H9 (cell line): ENCODE data around the gene ANKFY1. TPM values are rescaled to one million over a fixed set of nuclear protein-coding genes. Genes with fewer than 3 reads are reported as not detected.

Experiments
- DNase-seq: peaks from one replicate; pipeline ENCODE4 v3.0.0-alpha.2; 2017
- H2AFZ ChIP-seq: one replicate; pipeline ENCODE4 v1.6.1; 2013; ENCODE audit warnings: mild to moderate bottlenecking, low read length, control low read depth, moderate library complexity
- H2AK5ac ChIP-seq: 2 replicates; pipeline ENCODE4 v1.6.1; 2013; ENCODE audit warnings: low read length, control low read depth, mixed read lengths; ENCODE audit not compliant: insufficient read length
- H2BK120ac ChIP-seq: one replicate; pipeline ENCODE4 v1.6.1; 2013; ENCODE audit warnings: low read depth, mild to moderate bottlenecking, low read length, control low read depth, inconsistent platforms; ENCODE audit not compliant: poor library complexity, severe bottlenecking
- H2BK12ac ChIP-seq: 2 replicates; pipeline ENCODE4 v1.6.1; 2013; ENCODE audit warnings: low read length, control low read depth, mixed read lengths, low read depth; ENCODE audit not compliant: insufficient read length
- H2BK15ac ChIP-seq: 2 replicates; pipeline ENCODE4 v1.6.1; 2013; ENCODE audit warnings: low read depth, low read length, control low read depth
- H2BK20ac ChIP-seq: one replicate; pipeline ENCODE4 v1.6.1; 2013; ENCODE audit warnings: low read depth, mild to moderate bottlenecking, low read length, control low read depth, inconsistent platforms; ENCODE audit not compliant: poor library complexity, severe bottlenecking
- H2BK5ac ChIP-seq: 2 replicates; pipeline ENCODE4 v1.6.1; 2013; ENCODE audit warnings: low read length, control low read depth, mixed read lengths; ENCODE audit not compliant: insufficient read length
- H3K14ac ChIP-seq: 2 replicates; pipeline ENCODE4 v1.6.1; 2013; ENCODE audit warnings: low read length, control low read depth; ENCODE audit not compliant: insufficient read depth
- H3K18ac ChIP-seq: 2 replicates; pipeline ENCODE4 v1.6.1; 2013; ENCODE audit warnings: low read depth, mild to moderate bottlenecking, mixed read lengths, low read length, control low read depth; ENCODE audit not compliant: insufficient read length
- H3K23ac ChIP-seq: 2 replicates; pipeline ENCODE4 v1.6.1; 2013; ENCODE audit warnings: low read length, control low read depth, mixed read lengths, low read depth; ENCODE audit not compliant: insufficient read length
- H3K23me2 ChIP-seq: 2 replicates; pipeline ENCODE4 v1.6.1; 2013; ENCODE audit warnings: low read depth, mild to moderate bottlenecking, mixed read lengths, low read length, control low read depth; ENCODE audit not compliant: insufficient read length, poor library complexity, severe bottlenecking
- H3K27ac ChIP-seq: 2 replicates; pipeline ENCODE4 v1.5.1; 2013; ENCODE audit warnings: low read length, control low read depth, mixed read lengths, low read depth; ENCODE audit not compliant: insufficient read length
- H3K27me3 ChIP-seq: 2 replicates; pipeline ENCODE4 v1.6.1; 2013; ENCODE audit warnings: low read length, control low read depth, inconsistent platforms; ENCODE audit not compliant: insufficient read depth
- H3K4ac ChIP-seq: 2 replicates; pipeline ENCODE4 v1.6.1; 2013; ENCODE audit warnings: low read depth, mild to moderate bottlenecking, control low read depth, inconsistent platforms, low read length, moderate library complexity
- H3K4me1 ChIP-seq: 2 replicates; pipeline ENCODE4 v1.6.1; 2013; ENCODE audit warnings: low read length, control low read depth, inconsistent platforms; ENCODE audit not compliant: insufficient read depth
- H3K4me2 ChIP-seq: 2 replicates; pipeline ENCODE4 v1.6.1; 2013; ENCODE audit warnings: low read length, control low read depth, mixed read lengths; ENCODE audit not compliant: insufficient read length, insufficient read depth
- H3K56ac ChIP-seq: 2 replicates; pipeline ENCODE4 v1.6.1; 2013; ENCODE audit warnings: low read depth, mild to moderate bottlenecking, mixed read lengths, low read length, control low read depth; ENCODE audit not compliant: insufficient read length
- H3K79me1 ChIP-seq: 2 replicates; pipeline ENCODE4 v1.6.1; 2013; ENCODE audit warnings: low read depth, mild to moderate bottlenecking, moderate library complexity, low read length, control low read depth, inconsistent platforms; ENCODE audit not compliant: insufficient read depth, poor library complexity, severe bottlenecking
- H3K79me2 ChIP-seq: 2 replicates; pipeline ENCODE4 v1.6.1; 2013; ENCODE audit warnings: low read length, control low read depth, inconsistent platforms; ENCODE audit not compliant: insufficient read depth
- H3K9ac ChIP-seq: 2 replicates; pipeline ENCODE4 v1.6.1; 2013; ENCODE audit warnings: low read length, control low read depth, mixed read lengths; ENCODE audit not compliant: insufficient read length; ENCODE audit errors: extremely low read depth
- H3K9me3 ChIP-seq: one replicate; pipeline ENCODE4 v1.6.1; 2013; ENCODE audit warnings: low read depth, low read length, inconsistent platforms; ENCODE audit not compliant: control insufficient read depth
- H3T11ph ChIP-seq: one replicate; pipeline ENCODE4 v1.6.1; 2013; ENCODE audit warnings: mild to moderate bottlenecking, low read length, control low read depth, inconsistent platforms
- H4K20me1 ChIP-seq: one replicate; pipeline ENCODE4 v1.6.1; 2013; ENCODE audit not compliant: control insufficient read depth, insufficient read length, insufficient read depth
- H4K5ac ChIP-seq: 2 replicates; pipeline ENCODE4 v1.6.1; 2013; ENCODE audit warnings: low read depth, mild to moderate bottlenecking, mixed read lengths, low read length, control low read depth; ENCODE audit not compliant: insufficient read length
- H4K8ac ChIP-seq: replicated peaks from 2 replicates; pipeline ENCODE4 v1.6.1; 2013; ENCODE audit warnings: low read length, control low read depth, mixed read lengths, low read depth; ENCODE audit not compliant: insufficient read length
- H4K91ac ChIP-seq: 2 replicates; pipeline ENCODE4 v1.6.1; 2013; ENCODE audit warnings: low read depth, mild to moderate bottlenecking, moderate library complexity, mixed read lengths, low read length, control low read depth; ENCODE audit not compliant: insufficient read length
- H3K27ac Mint-ChIP-seq, 3 experiments: 2 replicates in 2 of 3; 3 replicates in 1 of 3; pipeline ENCODE4 v1.8.0; 2020 to 2021; ENCODE audit warnings: mixed read lengths in 3 of 3, mild to moderate bottlenecking in 1 of 3, moderate library complexity in 1 of 3
- H3K27me3 Mint-ChIP-seq: 2 replicates; pipeline ENCODE4 v1.8.0; 2021; ENCODE audit warnings: low read depth, mild to moderate bottlenecking, moderate library complexity, mixed read lengths
- H3K36me3 Mint-ChIP-seq, 3 experiments: 2 replicates in 2 of 3; 3 replicates in 1 of 3; pipeline ENCODE4 v1.8.0; 2020 to 2021; ENCODE audit warnings: low read depth in 3 of 3, mixed read lengths in 3 of 3; ENCODE audit not compliant: insufficient read depth in 1 of 3
- H3K4me1 Mint-ChIP-seq, 2 experiments: 2 replicates each; pipeline ENCODE4 v1.8.0; 2020; ENCODE audit warnings: mixed read lengths in 2 of 2
- H3K4me3 Mint-ChIP-seq, 2 experiments: 2 replicates in 1 of 2; 3 replicates in 1 of 2; pipeline ENCODE4 v1.8.0; 2020 to 2021; ENCODE audit warnings: mild to moderate bottlenecking in 2 of 2, mixed read lengths in 2 of 2, moderate library complexity in 1 of 2
- H3K9me3 Mint-ChIP-seq, 2 experiments: 2 replicates in 1 of 2; 3 replicates in 1 of 2; pipeline ENCODE4 v1.8.0; 2020; ENCODE audit warnings: mild to moderate bottlenecking in 2 of 2, mixed read lengths in 2 of 2, moderate library complexity in 1 of 2
- CTCF ChIP-seq: fragments of 200-600 bp; sonication (generic); conservative IDR thresholded peaks from 3 replicates; pipeline ENCODE4 v1.8.0; 2021; ENCODE audit warnings: antibody characterized with exemption, mild to moderate bottlenecking
- WGBS: extraction: QIAGEN DNeasy Blood & Tissue Kit; methylation state at CpG from one replicate; pipeline ENCODE4 v1.1.7; 2013; ENCODE audit warnings: missing lambda C conversion rate, low lambda C conversion rate, mixed read lengths; ENCODE audit not compliant: insufficient read length; ENCODE audit errors: extremely low coverage; 5-methylcytosine and 5-hydroxymethylcytosine counted together
- total RNA-seq: library from RNA; stranded (reverse); gene quantifications from 2 replicates; pipeline ENCODE4 v1.2.1, GENCODE V29; 2021

The ANKFY1 gene
- total RNA-seq, 1 experiment from 2014 or later: 51.9 TPM

- no peak for TF ChIP-seq CTCF
- H3K27me3 ChIP-seq: no peaks in the 10 kb centered on the region
Observed at GRCh38 chr17:4159761-4160160, 104.0 kb downstream of the ANKFY1 start.

More at GRCh38 chr17:4159761-4160160, 104.0 kb downstream of the ANKFY1 start:
- Mint-ChIP-seq H3K36me3 (peaks cover 0 to 10% (median 7%) of the 10 kb centered on the region in 3 experiments; a peak in 5 of 7 replicates), H3K27me3 (peaks cover 2% of the 10 kb centered on the region; the same call in 1 of the 2 replicates), H3K4me1 (peaks cover 18 to 26% of the 10 kb centered on the region in 2 experiments), H3K4me3 (no peak overlapping the region), H3K27ac (peak overlapping the region in 2 of 3 experiments; percentile 60 to 81; a peak in 2 of 7 replicates), H3K9me3 (no peaks in the 10 kb centered on the region)
- no peak for DNase-seq
- no CpG with 5 or more reads among the region's 15 CpGs for WGBS
- Histone ChIP-seq H3K27ac (no peak overlapping the region), H2BK120ac (no peak overlapping the region), H2BK12ac (no peak overlapping the region), H3T11ph (no peak overlapping the region), H3K56ac (no peak overlapping the region), H3K79me1 (no peaks in the 10 kb centered on the region), H3K23ac (no peak overlapping the region), H2BK20ac (no peak overlapping the region), H4K5ac (no peak overlapping the region), H4K20me1 (no peaks in the 10 kb centered on the region), H4K91ac (no peak overlapping the region), H3K18ac (no peak overlapping the region), H3K14ac (no peak overlapping the region), H3K4me1 (no peaks in the 10 kb centered on the region), H3K79me2 (no peaks in the 10 kb centered on the region), H2BK15ac (no peak overlapping the region), H2BK5ac (no peak overlapping the region), H3K23me2 (no peaks in the 10 kb centered on the region), H2AFZ (no peak overlapping the region), H3K4me2 (no peak overlapping the region), H3K4ac (no peak overlapping the region), H4K8ac (no peak overlapping the region), H2AK5ac (no peak overlapping the region), H3K9me3 (no peaks in the 10 kb centered on the region), H3K9ac (no peak overlapping the region)
